Left ventricle myocardium superior (tissue), 1 donor: ENCODE data around the gene UBAP1L. TPM values are rescaled to one million over a fixed set of nuclear protein-coding genes. Genes with fewer than 3 reads are reported as not detected.
"Not testable (repeated sequence)": the region's sequence is repeated elsewhere in the genome, so short reads cannot be mapped to it uniquely, and the experiment has no call there.

ENCODE experiments used
- ATAC-seq: fragments of 200-7000 bp; cut with Tn5 transposase; one replicate; pipeline ENCODE4 v1.9.1; 2020; ENCODE audit warnings: mild to moderate bottlenecking, moderate library complexity
- DNase-seq: peaks from one replicate; pipeline ENCODE4 v3.0.0-alpha.2; 2020
- intact Hi-C: fragments of 100-400 bp; cut with micrococcal nuclease; formaldehyde crosslinking; loops from one replicate; pipeline ENCODE4 v1.11.0; 2022
- total RNA-seq: library from RNA; stranded (reverse); fragmentation: NEBNext Ultra II Directional; extraction: Animal tissue kit (Norgen Biotek cat#: 25700); gene quantifications from one replicate; pipeline ENCODE4 v1.2.1, GENCODE V29; 2021
- donor health status: DM: no; HTN: yes; CAD: no; lungs with severe emphysema.

UBAP1L gene
- total RNA-seq, 1 donor from 2014 or later = 1.3 TPM

GRCh38 chr15:65087873-65088642 is 26.9 kb downstream of the UBAP1L start:
- intact Hi-C loops = no loop called here
- DNase-seq (peak; percentile 86), ATAC-seq (peak; percentile 84)

DNA sequence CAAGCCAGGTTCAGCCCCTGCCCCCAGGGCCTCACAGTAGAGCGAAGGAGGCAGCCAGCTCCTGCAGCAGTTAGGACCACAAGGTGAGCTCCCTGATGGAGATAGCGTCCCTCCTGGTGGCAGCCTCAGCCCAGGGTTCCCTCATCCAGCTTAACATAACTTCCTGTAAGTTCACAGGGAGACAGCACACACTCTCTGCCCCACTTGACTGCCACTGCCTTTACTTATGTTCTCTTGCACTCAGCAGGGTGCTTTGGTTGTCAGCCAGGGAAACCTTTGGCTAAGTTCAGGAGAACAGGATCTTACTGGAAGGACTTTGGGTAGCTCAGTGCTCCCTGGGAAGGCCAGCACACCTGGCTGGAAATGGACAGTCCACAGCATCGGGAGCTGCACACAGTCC is 27.6 kb downstream of the UBAP1L start:
- no peak for DNase-seq
- peak; percentile 10 for ATAC-seq
- intact Hi-C loops = no loop called here

- intact Hi-C loops = no loop called here
- ATAC-seq (no peak), DNase-seq (no peak)
Observed at GRCh38 chr15:65086680-65087111, 28.3 kb downstream of the UBAP1L start.

GRCh38 chr15:65085990-65086679 is 28.9 kb downstream of the UBAP1L start:
- no peak for ATAC-seq
- intact Hi-C loops = no loop called here
- no peak for DNase-seq

GRCh38 chr15:65085207-65085753 is 29.7 kb downstream of the UBAP1L start:
- ATAC-seq (no peak), DNase-seq (no peak)
- intact Hi-C loops = no loop called here

GRCh38 chr15:65084500-65085206 is 30.3 kb downstream of the UBAP1L start:
- intact Hi-C loops = no loop called here
- no peak for DNase-seq

DNA sequence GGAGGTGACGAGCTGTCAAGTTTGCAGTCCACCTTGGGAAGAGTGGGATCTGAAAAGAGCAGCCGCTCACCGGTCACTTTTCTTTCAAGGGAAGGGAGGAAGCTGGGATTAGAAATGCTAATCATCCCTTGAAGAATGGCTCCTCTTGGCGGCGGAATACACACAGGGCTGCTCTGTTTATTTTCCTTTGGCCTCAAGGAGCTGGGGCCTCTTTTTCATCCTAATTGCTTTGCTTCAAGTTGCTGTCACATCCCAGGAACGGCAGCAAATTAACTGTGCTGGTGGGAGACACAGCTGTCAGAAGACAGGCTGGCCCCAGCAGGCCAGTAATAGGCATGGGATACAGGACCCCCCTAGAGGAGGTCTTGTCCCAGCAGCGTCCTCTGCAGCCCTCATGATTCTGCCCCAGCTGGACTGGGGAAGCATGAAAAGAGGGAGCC is 31.7 kb downstream of the UBAP1L start:
- DNase-seq (no peak), ATAC-seq (no peak)
- intact Hi-C loops = no loop called here

More at GRCh38 chr15:65084500-65085206, 30.3 kb downstream of the UBAP1L start:
- peak; percentile 4 for ATAC-seq

DNA sequence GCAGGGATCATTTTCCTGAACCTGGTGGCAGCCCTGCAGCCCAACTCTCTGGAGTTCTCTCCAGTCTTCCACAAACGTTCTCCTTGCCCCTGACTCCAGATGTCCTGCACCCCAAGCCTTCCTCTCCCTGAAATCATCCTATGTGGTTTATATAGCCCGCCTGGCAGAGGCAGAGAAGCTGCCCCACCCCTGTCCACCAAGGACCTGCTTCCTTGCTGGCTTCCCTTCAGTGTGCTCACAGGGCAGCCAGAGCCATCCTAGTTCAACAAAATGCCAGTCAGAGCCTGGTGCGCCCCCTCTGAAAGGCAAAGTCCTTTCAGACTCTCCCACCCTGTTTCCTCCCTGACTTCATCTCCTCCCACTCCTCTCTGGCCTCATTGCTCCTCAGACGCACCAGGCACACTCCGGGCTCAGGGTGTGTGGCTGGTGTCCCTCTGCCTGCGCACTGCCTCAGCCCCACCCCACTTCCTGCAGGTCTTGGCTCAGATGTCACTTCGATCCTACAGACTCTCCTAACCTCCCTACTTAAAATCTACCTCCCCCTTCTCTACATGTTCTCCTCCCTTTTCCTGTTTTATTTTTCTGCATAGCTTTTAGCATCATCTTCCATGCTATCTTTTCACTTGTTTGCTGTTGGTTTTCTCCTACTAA is 32.6 kb downstream of the UBAP1L start:
- no peak for ATAC-seq
- intact Hi-C loops = no loop called here
- no peak for DNase-seq

GRCh38 chr15:65081758-65082157 is 33.2 kb downstream of the UBAP1L start:
- ATAC-seq (no peak), DNase-seq (no peak)
- intact Hi-C loops = no loop called here

DNA sequence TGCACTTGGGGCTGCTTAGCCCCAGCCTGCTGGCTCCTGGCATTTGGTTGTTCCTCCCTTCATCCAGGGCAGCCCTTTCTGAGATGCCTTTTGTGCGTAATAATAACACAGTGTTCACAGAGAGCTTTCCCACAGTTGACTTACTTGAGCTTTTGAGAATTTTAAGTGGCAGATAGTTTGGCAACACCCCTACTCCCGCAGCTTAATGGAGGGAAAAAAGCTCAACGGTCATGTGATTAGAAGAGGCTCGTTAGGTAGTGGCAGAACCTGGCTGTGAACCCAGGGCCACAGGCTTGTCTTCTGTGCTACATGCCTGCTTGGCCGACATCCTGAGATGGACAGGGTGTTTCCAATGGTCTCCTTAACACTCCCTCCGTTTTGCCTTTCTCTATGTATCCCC is 33.7 kb downstream of the UBAP1L start:
- peak; percentile 64 for ATAC-seq
- intact Hi-C loops = no loop called here
- DNase-seq = peak; percentile 52

GRCh38 chr15:65079580-65079979 is 35.4 kb downstream of the UBAP1L start:
- DNase-seq = no peak
- intact Hi-C loops = no loop called here
- ATAC-seq = no peak

DNA sequence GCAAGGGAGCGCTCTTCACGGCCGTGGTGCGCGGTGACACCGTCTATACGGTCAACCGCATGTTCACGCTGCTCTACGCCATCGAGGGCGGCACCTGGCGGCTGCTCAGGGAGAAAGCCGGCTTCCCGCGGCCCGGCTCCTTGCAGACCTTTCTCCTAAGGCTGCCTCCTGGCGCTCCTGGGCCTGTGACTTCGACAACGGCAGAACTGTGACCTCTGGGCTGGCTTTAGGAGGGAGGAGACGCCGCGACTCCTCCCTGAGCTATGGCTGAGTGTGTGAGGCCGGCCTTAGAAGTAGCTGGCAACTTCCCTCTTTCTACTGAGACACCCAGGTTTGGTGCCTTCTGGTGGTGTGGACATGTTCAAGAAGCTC is 37.0 kb downstream of the UBAP1L start:
- DNase-seq (peak; percentile 87), ATAC-seq (peak; percentile 60)
- intact Hi-C loops = no loop called here

DNA sequence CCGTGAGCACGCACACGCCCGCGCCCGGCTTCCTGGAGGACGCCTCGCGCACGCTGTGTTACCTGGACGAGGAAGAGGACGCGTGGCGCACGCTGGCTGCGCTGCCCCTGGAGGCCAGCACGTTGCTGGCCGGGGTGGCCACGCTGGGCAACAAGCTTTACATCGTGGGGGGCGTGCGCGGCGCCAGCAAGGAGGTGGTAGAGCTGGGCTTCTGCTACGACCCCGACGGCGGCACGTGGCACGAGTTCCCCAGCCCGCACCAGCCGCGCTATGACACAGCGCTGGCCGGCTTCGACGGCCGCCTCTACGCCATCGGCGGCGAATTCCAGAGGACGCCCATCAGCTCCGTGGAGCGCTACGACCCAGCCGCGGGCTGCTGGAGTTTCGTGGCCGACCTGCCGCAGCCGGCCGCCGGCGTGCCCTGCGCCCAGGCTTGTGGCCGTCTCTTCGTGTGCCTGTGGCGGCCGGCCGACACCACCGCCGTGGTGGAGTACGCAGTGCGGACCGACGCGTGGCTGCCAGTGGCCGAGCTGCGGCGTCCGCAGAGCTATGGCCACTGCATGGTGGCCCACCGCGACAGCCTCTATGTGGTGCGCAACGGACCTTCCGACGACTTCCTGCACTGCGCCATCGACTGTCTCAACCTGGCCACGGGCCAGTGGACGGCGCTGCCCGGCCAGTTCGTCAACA is 37.6 kb downstream of the UBAP1L start:
- DNase-seq (no peak), ATAC-seq (no peak)
- intact Hi-C loops = no loop called here

DNA sequence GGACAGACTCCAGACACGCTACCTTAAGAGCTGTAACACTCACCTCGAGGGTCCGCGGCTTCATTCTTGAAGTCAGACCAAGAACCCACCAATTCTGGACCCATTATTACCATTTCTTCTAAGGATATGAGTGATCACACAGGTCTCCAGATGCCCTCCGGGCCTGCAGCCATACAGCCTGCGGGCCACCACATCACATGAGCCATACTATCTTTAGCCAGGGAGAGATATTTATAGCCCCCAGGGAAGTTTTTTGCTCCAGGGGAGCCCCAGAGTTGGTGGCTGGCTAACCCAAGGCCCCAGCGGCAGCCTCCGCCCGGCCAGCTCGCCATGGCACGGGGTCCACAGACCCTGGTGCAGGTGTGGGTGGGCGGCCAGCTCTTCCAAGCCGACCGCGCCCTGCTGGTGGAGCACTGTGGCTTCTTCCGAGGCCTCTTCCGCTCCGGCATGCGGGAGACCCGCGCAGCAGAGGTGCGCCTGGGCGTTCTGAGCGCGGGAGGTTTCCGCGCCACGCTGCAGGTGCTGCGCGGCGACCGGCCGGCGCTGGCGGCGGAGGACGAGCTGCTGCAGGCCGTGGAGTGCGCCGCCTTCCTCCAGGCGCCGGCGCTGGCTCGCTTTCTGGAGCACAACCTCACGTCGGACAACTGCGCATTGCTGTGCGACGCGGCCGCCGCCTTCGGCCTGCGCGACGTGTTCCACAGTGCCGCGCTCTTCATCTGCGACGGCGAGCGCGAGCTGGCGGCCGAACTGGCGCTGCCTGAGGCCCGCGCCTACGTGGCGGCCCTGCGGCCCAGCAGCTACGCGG is 38.3 kb downstream of the UBAP1L start, which contains the start of gene KBTBD13:
Gene KBTBD13, plus strand, starts transcription at position 261 of the 805 bp plus-strand sequence. Its CDS starts 70 bp downstream, at position 331.
- DNase-seq (peak; percentile 67), ATAC-seq (peak; percentile 79)
- intact Hi-C loops = no loop called here

- intact Hi-C loops, ATAC-seq, DNase-seq: not testable (repeated sequence)
Observed at GRCh38 chr15:65075607-65076395, 39.2 kb downstream of the UBAP1L start.

DNA sequence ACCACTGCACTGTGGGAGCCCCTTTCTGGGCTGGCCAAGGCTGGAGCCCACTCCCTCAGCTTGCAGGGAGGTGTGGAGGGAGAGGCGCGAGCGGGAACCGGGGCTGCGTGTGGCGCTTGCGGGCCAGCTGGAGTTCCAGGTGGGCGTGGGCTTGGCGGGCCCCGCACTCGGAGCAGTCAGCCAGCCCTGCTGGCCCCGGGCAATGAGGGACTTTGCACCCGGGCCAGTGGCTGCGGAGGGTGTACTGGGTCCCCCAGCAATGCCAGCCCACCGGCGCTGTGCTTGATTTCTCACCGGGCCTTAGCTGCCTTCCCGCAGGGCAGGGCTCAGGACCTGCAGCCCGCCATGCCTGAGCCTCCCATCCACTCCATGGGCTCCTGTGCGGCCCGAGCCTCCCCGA is 40.1 kb downstream of the UBAP1L start:
- ATAC-seq, DNase-seq, intact Hi-C loops: not testable (repeated sequence)

GRCh38 chr15:65072617-65073016 is 42.4 kb downstream of the UBAP1L start:
- no peak for ATAC-seq
- intact Hi-C loops = no loop called here
- DNase-seq = no peak
